GM18511 (cell line): ENCODE data around the gene UGT1A3.
"Not testable (repeated sequence)": the region's sequence is repeated elsewhere in the genome, so short reads cannot be mapped to it uniquely, and the experiment has no call there.

Source experiments
- ATAC-seq: cut with Tn5 transposase; IDR thresholded peaks from one replicate; pipeline ENCODE4 v1.9.1; 2021; ENCODE audit warnings: mild to moderate bottlenecking, moderate library complexity; ENCODE audit not compliant: unreplicated experiment

UGT1A3 gene

GRCh38 chr2:233728723-233729301, at the start of gene UGT1A3:
UGT1A3 (plus strand) TSS chr2:233729042; CDS start chr2:233729127, 85 bp downstream.
- ATAC-seq = no peak

- no peak for ATAC-seq
Measured at GRCh38 chr2:233679196-233679595, 49.6 kb upstream of the UGT1A3 start.

DNA sequence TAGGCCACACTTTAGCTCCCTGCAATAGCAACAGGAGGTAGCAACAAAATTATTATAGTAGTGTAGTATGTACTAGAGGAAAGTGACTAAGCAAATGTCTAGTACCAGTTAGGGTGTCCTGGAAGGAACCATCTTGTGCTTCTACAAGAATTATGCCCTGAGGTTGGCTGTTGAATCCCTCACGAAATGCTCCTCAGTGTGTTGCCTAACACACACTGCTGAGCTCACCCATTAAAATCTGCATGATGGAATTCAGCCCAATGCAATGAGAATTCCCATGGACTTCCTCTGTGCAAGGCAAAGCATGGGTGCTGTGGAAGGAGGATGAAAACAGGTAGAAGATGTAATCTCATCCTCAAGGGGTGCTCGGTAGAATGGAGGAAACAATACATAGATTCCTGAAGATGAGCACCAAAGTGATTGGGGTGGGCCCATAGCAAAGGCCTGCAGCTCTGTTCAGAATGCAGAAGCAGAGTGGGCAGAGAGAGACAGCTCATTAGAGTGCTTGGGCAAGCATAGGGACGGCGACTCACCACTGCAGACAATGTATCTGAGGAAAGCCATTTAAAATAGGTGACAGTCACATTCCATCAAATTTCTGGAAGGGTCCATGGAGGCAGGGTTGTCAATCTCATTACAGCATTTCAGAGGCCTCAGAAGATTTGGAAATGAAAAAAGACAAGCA, 48.3 kb upstream of the UGT1A3 start:
- no peak for ATAC-seq

DNA sequence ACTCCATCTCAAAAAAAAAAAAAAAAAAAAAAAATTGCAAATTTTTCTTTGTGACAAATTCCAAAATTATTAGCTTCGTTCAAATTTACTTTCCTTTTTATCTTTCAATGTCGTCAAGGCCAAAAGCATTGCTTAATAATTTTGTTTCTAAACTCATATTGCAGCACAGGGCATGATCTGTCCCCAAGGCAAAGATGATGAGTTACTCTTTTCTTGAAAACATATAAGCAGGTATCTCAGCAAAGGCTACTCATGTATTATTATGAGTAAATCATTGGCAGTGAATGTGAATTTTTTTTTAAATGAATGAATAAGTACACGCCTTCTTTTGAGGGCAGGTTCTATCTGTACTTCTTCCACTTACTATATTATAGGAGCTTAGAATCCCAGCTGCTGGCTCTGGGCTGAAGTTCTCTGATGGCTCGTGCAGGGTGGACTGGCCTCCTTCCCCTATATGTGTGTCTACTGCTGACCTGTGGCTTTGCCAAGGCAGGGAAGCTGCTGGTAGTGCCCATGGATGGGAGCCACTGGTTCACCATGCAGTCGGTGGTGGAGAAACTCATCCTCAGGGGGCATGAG, 47.2 kb upstream of the UGT1A3 start, which contains the start of gene UGT1A7:
Gene UGT1A7 (plus strand): TSS at position 381 of the 579 bp plus-strand sequence. CDS start 37 bp downstream, at position 418.
- ATAC-seq = no peak

GRCh38 chr2:233684640-233685039, 44.2 kb upstream of the UGT1A3 start:
- no peak for ATAC-seq

- ATAC-seq = no peak
Measured at GRCh38 chr2:233686928-233687327, 41.9 kb upstream of the UGT1A3 start.

- no peak for ATAC-seq
Measured at GRCh38 chr2:233688341-233688740, 40.5 kb upstream of the UGT1A3 start.

GRCh38 chr2:233689031-233689430, 39.8 kb upstream of the UGT1A3 start:
- no peak for ATAC-seq

DNA sequence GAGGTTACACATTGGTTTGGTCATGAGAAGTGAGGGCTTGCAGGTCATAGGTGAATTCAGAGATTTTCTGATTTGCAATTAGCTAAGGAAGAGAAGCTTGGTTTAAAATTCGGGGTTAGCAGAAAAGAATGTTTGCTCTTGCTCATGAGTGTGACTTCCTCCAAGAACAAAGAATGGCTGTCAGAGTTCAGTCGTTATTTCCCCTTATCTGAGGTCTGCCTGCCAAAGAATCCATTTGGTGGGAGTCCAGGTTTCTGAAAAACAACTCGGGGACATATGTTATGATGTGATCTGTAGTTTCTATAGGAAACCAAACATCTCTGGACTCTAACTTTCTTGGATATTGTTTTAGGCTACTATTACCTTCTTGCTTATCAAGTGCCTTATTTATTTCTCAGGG, 39.3 kb upstream of the UGT1A3 start:
- no peak for ATAC-seq

DNA sequence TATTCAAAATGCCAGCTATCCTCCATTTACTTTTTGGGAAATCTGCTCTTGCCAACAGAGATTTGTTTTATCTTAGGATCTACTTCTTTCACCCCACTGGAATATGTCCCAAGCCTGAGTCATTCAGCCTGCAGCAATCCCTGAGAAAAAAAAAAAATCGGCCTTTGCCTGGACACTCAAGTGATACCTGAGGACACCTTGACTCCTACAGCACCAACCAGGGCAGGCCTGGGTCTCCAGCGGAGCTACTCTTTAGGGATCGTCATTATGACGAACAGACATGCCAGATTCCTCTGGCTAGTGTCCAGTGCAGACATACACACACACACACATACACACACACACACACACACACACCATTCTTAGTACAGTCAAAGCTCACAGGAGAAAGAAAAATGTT, 38.4 kb upstream of the UGT1A3 start:
- no peak for ATAC-seq

DNA sequence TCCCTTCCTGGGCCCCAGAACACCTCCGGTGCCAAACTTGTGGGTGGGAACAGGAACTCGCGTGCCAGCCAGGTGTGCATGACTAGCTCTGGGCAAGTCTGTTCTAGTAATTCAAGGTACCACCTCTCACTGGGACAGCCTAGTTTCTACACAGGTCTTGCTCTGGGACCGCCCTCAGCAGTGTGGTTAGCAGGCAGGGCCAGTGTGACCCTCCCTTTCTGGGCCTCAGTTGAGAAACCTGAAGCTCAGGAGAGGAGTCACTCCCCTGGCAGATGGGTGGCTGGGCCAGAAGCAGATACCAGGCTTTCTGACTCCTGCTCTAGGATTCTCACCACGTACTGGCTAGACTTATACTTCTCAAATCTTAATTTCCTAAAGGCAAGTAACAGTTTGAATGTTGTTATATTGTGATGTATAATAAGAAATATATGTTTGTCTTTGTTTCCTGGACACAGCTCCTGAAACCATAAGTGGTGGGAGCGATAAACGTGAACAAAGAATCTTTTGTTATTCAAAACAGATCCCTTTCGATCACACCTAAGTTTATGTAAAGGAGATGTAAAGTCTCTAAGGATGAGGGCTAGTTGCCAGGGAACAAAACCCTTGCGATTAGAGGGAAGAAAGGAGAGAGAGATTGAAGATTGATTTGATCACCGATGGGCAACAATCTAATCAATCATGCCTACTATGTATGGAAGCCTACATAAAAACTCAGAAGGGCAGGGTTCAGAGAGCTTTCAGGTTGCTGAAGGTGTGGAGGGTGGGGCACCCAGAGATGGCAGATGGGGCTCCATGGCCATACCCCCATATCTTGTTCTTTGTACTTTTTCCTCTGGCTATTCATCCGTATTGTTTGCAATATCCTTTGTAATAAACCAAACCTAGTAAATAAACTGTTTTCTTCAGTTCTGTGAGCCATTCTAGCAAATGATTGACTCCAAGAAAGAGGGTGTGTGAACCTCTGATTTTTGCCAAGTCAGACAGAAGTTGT, 37.1 kb upstream of the UGT1A3 start:
- ATAC-seq = no peak

GRCh38 chr2:233692648-233693047, 36.2 kb upstream of the UGT1A3 start, which contains the start of gene UGT1A6:
UGT1A6 (plus strand) TSS chr2:233692890; CDS start chr2:233693005, 115 bp downstream.
- no peak for ATAC-seq

GRCh38 chr2:233693963-233694362, 34.9 kb upstream of the UGT1A3 start:
- ATAC-seq = no peak

GRCh38 chr2:233698740-233699139, 30.1 kb upstream of the UGT1A3 start:
- ATAC-seq = no peak

GRCh38 chr2:233699424-233700027, 29.3 kb upstream of the UGT1A3 start:
- no peak for ATAC-seq

GRCh38 chr2:233700028-233700635, 28.7 kb upstream of the UGT1A3 start:
- no peak for ATAC-seq

DNA sequence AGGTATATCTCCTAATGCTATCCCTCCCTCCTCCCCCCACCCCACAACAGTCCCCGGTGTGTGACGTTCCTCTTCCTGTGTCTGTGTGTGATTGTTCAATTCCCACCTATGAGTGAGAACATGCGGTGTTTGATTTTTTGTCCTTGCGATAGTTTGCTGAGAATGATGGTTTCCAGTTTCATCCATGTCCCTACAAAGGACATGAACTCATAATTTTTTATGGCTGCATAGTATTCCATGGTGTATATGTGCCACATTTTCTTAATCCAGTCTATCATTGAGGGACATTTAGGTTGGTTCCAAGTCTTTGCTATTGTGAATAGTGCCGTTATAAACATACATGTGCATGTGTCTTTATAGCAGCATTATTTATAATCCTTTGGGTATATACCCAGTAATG, 28.0 kb upstream of the UGT1A3 start:
- ATAC-seq = not testable (repeated sequence)

GRCh38 chr2:233702238-233702637, 26.6 kb upstream of the UGT1A3 start:
- ATAC-seq = no peak

- no peak for ATAC-seq
Measured at GRCh38 chr2:233705911-233706506, 22.8 kb upstream of the UGT1A3 start.

DNA sequence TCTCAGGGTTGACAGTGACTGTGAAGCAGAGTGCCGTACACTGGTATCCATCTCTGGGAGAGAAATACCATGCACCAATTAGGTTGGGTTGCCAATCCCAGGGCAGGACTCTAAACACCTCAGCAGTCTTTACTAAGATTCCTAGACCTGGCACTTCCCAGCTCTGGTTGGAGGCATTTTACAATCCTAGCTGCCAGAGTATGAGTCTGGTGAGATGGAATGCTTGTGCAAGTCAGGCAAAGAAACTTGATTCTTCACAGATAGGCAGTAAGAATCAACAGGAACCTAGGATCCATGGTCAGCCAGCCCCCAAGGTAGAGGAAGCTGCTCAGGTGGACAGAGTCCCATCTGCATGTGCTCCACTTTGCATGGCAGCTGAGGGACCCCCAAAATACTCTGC, 22.1 kb upstream of the UGT1A3 start:
- no peak for ATAC-seq
